ENCODE results near the gene PTCD2. TPM values are rescaled to one million over a fixed set of nuclear protein-coding genes. Genes with fewer than 3 reads are reported as not detected.
"Not testable (repeated sequence)": the region's sequence is repeated elsewhere in the genome, so short reads cannot be mapped to it uniquely, and the experiment has no call there.

The PTCD2 gene
- polyA plus RNA-seq, 3 donors: 11.3 to 11.7 (median 11.5) TPM

DNA sequence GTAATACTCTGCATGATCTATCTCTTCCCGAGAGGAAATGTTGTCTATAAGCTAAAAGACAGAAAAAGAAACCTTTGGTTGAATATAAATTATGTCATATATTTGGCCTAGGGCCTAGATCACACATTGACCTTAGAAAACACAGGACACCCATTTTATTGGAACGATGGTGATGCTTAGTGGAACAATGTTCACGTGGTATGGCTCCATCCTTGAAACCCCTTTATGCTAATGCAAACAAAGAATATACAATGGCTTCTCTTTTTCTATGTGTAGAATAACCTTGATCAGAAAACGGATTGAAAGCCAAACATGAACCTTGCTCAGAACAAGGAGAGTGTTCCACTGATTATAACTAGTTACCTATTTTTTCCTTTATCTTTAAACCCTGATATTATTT, 24.6 kb upstream of the PTCD2 start:
- DNase-seq (ENCODE audit: low read depth in 3 of 3, low spot score in 2 of 3): no peak

DNA sequence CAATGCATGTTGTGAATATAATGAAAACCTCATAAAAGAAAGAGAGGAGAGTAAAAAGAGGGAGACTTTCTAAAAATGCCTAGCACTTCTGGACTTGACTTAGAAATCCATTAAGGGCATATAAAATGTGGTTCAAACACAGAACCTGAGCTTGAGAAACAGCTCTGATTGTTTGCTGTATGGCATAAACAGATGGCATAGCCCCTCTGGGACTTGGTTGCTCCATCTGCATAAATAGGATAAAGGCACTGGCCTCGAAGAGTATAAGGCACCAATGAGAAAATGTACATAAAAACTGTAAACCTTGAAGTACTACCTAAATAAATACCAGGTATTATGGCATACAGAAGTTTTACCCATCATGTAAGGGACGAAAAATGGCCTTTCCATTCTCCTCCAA, 23.9 kb upstream of the PTCD2 start:
- no peak for DNase-seq (ENCODE audit: low read depth in 3 of 3, low spot score in 2 of 3)

DNA sequence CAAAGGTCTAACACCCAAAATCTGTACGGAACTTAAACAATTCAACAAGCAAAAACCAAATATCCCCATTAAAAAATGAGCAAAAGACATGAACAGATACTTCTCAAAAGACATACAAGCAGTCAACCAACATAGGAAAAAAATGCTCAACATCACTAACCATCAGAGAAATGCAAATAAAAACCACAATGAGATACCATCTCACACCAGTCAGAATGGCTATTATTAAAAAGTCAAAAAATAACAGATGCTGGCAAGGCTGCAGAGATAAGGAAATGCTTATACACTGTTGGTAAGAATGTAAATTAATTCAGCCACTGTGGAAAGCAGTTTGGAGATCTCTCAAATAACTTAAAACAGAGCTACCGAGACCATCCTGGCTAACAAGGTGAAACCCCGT, 22.0 kb upstream of the PTCD2 start:
- not testable (repeated sequence) for DNase-seq (ENCODE audit: low read depth in 3 of 3, low spot score in 2 of 3)

DNA sequence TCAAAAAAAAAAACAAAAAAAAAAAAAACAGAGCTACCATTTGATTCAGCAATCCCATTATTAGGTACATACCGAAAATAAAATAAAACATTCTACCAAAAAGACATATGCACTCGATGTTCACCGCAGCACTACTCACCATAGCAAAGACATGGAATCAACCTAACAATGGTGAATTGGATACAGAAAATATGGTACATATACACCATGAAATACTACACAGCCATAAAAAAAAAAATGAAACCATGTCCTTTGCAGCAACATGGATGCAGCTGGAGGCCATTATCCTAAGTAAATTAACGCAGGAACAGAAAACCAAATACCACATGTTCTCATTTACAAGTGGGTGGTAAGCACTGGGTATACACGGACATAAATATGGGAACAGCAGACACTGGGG, 21.5 kb upstream of the PTCD2 start:
- no peak for DNase-seq (ENCODE audit: low read depth in 3 of 3, low spot score in 2 of 3)

DNA sequence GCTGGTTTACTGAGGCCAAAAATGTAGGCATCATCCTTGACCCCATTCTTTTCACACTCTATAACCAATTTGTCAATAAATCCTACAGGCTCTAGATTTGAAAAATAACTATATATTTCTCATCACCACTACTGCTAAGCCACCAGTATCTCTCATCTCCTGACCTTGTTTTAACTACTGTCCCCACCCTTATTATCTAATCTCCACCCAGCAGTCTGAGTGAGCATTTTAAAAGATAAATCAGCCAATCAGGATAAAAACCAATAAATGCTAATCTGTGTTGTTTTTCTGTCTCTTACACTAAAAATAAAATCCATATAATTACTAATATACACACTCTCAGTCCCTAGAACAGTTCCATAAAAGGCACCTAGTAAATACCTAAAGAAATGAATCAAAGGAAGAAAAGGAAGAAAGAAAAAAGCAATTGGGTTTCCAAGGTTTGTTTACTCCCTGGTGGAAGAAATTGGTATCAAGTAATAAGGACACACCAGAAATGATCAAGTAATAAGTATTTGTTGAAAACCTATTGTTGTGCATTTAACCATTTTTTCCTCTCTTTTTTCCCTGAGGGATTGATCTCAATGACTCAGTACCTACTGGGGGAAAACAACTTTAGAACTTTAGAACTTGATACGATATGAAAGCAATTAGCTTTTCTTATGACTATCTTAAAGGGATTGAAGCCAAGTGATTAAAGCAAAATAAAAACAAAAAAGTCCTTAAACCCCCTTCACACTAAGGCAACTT, 19.4 kb upstream of the PTCD2 start:
- DNase-seq (ENCODE audit: low read depth in 3 of 3, low spot score in 2 of 3): no peak

DNA sequence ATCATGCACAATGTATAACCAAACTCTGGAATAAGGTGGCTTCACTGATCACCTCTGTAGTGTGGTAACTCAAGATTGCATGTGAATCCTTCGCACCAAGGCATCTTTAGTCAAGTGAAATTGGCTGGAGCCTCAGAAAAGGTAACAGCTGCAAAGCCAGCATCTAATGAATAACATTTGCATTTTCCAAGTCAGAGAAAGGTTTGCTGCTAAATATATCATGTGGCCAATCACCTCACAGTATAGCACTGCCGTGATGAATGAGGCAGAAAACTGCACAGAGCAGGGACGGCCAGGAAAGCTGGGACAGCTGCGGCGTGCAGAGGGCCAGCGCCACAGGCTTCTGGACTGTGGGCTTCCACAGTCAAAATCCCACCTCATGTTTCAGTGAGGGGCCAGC, 18.6 kb upstream of the PTCD2 start:
- DNase-seq (ENCODE audit: low read depth in 3 of 3, low spot score in 2 of 3): no peak

DNA sequence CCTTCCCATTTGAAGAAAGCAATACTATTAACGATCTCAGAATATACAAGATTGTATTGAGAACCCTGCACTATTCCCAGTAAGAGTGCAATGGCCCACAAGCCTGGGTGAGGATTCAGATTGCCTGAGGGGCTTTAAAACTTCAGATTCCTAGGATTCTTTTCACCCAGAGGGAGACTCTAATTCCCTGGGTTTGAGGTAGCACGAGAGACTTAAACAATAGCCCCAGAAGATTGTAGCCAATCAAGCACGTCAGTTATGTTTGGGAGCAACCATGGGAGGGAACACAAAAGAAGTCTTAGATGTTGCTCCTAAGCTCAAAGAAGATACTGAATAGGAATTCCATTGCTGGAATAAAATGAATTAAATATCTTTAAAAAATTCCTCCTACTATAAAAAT, 18.0 kb upstream of the PTCD2 start:
- DNase-seq (ENCODE audit: low read depth in 3 of 3, low spot score in 2 of 3): no peak

DNA sequence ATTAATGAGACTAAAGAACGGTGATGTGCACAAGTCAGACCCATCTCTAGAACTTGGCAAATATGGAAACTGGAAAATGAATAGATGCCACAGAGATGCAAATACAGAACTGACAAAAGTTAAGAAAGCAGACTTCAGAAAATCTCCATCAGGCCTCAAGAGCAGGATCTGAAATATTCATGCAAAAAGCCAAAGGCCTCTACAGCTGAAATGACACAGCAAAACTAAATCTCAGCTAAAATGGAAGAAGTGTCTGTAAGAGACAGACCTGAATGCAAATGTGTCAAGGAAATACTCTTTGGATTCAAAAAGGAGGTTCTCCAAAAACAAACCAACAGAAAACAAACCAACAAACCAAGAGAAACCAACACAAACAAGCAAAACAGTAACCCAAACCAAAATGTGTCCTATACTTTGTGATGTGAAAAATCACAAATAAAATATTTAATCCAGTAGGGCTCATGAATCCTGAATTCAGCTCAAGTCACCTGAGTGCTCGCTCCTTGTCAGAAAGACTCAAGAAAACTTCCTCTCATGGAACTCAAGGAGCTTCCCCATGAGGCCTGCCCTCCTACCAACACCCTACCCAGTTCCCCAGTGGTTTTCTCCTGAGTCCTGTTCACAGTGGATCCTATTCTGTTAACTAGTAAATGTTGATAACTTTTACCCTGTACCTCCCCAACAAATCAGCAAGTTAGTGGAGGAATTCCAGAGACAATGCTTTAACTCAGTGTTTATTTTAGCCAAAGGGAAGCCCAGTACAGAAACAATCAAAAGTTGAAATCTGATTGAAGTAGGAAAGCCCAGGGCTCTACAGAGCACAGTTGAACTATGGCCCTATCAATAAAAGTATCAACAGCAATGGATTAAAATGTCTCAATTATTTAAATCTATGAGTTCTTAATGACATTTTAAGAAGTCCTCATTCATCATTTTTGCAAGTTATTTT, 14.7 kb upstream of the PTCD2 start:
- DNase-seq (ENCODE audit: low read depth in 3 of 3, low spot score in 2 of 3): no peak

DNA sequence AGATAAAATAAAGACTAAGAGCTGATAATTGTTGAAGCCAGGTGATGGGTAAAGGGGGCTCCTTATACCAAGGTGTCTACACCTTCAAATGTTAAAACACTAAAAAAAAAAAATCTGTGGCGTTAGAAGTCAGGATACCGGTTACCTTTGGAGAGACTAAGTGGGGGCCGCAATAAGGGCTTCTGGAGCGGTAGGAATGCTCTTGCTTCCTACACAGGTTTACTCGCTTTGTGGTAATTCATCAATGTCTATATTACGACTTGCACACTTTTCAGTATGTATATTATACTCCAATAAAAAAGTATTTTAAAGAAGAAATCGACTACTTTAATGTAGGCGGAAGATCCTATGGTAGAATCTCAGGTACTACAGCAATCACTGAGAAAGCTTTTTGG, 12.6 kb upstream of the PTCD2 start:
- no peak for DNase-seq (ENCODE audit: low read depth in 3 of 3, low spot score in 2 of 3)

DNA sequence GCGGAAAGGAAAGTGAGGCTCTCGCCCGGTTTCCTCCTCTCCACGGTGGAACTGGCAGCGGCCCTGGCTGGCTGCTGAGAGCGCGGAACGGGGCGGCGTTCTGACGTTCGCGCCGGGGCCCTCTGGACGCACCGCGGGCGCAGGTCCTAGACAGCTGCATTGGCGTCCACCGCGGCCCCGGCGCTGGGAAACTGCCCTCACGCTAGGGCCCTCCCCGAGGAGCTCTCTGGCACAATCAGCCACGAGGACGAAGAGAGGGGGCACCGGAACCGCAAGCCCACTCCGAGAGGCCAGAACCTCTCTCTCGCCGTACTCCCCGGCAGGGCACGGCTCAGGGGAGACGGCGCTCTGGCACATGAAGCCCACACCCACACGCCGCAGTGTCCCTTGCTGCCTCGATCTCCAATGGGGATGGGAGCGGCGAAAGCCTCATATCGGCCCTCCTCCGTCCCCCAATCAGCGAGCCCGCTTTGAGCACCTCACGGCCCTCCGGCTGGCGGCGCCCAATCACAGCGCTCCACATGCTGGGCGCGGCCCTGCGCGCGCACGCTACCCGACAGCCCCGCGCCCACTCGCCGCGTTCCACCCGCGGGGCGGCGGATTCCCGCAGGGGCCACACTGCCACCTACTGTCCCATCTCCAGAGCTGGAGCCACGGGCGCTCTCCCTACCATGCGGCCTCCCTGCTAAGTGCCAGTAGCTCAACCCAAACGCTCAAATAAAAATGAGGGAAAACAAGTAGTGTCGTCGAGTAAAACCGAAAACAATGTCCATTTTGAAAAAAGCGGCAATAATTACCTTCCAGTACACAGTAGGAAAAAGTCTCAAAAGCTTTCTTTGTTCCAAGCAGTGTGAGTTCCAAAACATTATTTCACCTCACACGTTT, 12.0 kb upstream of the PTCD2 start:
- peak; percentile 88 to 93 (median 89) for DNase-seq (ENCODE audit: low read depth in 3 of 3, low spot score in 2 of 3)

DNA sequence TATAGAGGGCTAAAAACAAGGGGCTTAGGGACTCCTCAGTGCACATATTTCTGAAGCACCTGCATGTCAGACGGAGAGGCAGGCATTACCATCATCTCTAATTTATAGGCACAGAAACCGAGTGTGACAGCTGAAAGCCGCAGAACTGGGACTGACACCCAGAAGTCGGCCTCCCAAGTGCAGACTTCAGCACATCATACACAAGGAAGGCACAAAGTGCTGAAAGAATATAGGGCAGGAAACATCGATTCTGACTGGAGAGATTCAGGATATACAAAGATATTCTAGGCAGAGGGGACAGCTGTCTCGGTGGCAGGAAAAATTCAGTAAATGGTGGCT, 11.4 kb upstream of the PTCD2 start:
- DNase-seq (ENCODE audit: low read depth in 3 of 3, low spot score in 2 of 3): no peak

DNA sequence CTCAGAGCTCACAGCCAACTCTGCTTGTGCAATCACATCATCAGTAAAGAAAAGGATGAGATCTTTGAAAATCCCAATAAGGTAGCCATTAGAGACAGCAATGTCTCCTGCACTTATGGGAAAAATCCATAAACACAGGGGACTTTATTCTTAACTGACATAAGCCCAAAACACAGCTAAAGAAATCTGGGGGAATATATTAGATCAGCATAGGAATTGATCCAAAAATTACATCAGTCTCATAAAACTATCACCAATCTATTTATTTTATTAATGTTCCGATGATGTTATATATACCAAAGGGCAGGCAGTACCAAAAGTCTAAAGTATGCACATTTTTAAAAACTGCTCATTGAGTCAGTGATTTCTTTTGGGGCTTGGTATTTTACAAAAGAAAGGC, 7.0 kb upstream of the PTCD2 start:
- no peak for DNase-seq (ENCODE audit: low read depth in 3 of 3, low spot score in 2 of 3)

DNA sequence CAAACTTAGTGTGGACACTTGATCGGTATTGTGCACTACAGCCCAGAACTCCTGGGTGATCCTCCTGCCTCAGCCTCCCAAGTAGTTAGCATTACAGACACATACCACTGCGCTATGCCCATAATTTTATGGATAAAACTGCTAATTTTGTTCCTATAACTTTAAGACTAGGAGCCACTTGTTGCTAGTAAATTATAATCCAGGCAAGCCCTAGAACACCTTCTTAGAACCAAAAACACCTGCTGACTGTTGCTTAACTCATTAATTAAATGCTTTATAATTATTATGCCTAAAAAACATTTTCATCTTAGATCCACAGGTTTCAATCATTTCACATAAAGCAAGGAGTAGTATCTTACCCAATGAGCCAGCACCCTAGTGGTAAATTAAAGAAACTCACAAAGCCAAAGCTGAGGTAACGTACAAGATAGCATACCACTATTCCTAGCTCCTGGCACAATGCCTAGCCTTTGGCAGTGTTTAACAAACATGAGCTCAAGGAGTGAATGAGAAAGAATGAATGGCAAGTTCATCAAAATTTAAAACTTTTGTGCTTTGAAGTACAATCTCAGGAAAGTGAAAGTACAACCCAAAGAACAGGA, 5.5 kb upstream of the PTCD2 start:
- DNase-seq (ENCODE audit: low read depth in 3 of 3, low spot score in 2 of 3): no peak

DNA sequence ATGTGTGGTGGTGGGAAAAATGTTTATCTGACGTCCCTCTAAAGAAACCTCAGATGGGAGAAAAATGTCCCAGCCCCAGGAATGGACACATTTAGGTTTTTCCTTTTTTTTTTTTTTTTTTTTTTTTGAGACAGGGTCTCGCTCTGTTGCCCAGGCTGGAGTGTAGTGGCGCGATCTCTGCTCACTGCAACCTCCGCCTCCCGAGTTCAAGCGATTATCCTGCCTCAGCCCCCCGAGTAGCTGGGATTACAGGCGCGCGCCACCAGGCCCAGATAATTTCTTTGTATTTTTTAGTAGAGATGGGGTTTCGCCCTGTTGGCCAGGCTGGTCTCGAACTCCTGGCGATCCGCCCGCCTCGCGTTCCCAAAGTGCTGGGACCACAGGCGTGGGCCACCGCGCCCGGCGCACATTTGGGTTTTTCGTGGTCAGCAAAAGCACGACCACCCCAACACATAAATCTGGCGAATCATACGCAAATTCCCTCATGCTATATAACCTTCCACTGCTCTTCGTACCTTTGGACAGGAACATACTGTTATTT, 668 bp upstream of the PTCD2 start:
- DNase-seq (ENCODE audit: low read depth in 3 of 3, low spot score in 2 of 3): not testable (repeated sequence)

DNA sequence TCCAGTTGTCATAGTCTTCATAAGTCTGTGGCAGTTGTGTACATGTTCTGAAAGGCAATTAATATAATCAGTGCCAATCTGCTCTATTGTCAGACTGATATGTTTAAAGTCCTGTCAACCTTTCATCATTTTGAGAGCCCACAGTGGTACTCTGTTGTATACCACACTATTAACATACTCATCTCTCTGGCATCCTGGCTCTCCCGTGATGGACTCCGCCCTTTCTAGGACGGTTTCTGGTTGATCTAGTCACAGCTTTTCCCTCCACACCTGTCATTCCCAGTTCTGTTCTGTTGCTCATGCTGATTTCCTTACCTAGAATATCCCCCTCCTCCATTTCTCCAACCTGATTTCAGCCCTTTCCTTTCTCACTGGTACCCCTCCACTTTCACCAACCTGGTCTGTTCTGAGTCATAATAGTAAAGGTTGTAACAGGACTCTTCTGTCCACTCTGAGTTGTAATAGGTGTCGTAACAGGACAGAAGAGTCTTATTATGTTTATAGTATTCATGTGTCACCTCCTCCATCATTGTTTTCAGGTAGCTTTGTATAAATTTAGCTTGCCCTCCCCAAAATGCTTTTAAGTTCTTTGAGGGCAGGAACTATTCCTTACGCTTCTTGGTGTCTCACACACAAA, 4.1 kb downstream of the PTCD2 start:
- DNase-seq (ENCODE audit: low read depth in 3 of 3, low spot score in 2 of 3): no peak

DNA sequence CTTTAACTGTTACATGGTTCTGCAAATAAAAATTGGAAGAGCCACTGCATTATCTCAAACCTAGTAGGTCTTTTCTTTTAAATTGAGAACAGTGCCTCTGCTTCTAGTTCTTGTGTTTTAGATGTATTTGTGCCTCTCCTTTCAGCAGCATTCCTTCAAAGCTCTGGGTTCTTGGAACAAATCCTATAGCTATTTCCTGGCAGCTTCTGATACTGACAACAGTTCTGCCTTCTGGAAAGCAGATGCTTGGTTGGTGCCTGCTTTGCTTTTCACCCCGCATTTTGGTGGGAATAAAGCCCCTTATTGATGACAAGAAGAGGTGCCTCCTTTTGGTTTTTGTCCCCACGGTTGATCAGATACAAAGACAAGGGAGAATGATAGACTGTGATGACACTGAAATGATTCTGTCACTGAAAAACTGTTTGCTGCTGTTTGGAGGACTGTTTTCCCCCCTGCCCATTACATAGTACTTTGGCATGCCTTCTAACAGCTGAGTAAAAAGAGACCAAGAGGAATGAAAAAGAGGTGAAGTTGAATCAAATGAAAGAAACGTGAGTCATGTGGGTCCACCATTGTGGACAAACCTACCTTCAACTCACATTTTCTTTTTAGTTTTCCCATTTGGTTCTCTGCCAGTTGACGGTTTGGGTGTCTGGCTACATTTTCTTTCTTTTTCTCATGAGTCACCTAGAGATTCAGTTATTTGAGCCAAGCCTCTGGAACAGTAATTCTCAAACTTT, 5.6 kb downstream of the PTCD2 start:
- no peak for DNase-seq (ENCODE audit: low read depth in 3 of 3, low spot score in 2 of 3)

DNA sequence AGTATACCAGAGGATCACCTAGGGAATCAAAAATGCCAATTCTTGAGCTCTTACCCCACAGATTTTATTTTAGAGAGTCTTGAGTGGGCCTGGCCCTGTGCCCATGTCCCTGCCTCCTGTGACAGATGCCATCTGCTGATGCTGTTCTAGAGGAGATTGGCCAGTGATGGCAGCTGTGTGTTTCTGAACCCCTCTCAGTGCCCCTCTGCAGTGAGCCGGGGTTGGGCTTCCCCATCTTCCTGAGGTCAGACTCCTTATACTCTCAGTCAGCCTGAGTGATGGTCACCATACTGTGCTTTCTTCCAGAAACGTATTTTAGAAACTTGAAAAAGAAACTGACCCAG, 6.1 kb downstream of the PTCD2 start:
- DNase-seq (ENCODE audit: low read depth in 3 of 3, low spot score in 2 of 3): no peak

DNA sequence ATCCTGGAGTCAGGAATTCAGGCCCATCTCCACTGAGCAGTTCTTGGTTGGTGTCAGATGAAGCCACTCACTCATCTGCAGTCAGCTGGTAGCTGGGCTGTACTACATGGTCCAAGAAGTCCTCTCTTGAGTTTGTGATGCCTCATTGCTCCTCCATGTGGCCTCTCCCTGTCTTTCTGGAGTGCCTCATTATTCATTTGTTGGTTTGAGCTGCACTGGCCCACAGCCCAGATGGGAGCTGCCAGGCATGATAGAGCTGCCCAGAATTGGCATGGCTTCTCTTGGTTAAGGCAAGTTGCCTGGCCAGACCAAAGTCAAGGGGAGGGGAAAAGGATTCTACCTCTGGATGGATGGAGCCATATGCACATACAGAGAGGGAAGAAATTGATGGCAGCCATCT, 8.0 kb downstream of the PTCD2 start:
- DNase-seq (ENCODE audit: low read depth in 3 of 3, low spot score in 2 of 3): no peak

DNA sequence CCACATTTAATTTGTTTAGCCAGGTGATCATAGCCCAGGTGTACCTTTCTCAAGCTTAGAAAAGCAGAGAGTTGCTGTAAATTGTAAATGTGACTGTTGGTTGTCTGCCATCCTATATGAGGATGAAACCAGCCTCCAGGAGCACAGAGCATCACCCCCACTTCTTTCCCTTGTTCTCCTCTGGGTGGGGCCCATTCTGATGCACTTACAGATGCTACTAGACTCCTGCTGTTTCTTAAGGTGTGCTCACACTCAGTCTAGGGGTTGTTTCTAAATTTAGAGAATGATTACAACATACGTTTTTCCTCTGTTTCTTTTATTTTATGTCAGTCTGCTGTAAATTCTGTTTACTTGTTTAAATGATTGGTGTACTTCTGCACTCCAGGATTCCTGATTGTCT, 10.5 kb downstream of the PTCD2 start:
- no peak for DNase-seq (ENCODE audit: low read depth in 3 of 3, low spot score in 2 of 3)

Measured in right renal cortex interstitium (tissue), 3 donors.